DMS79 (cell line): ENCODE data around the gene PTPRCAP.
A peak's percentile ranks its signal among the peaks of the same experiment; 100 is the strongest.
"Not testable (repeated sequence)": the region's sequence is repeated elsewhere in the genome, so short reads cannot be mapped to it uniquely, and the experiment has no call there.

Experiments
- DNase-seq: peaks from one replicate; lab custom pipeline; 2025; lab: John Stamatoyannopoulos, UW

Gene PTPRCAP

GRCh38 chr11:67437082-67437808, at the start of gene PTPRCAP:
PTPRCAP (minus strand) TSS chr11:67437682; CDS start chr11:67437619, 63 bp downstream.
- DNase-seq: no peak

- no peak for DNase-seq
These were observed 49.2 kb upstream of the PTPRCAP start for GRCh38 chr11:67486481-67487195.

- not testable (repeated sequence) for DNase-seq
These were observed 48.4 kb upstream of the PTPRCAP start for GRCh38 chr11:67485873-67486361.

GRCh38 chr11:67484847-67485311, 47.4 kb upstream of the PTPRCAP start:
- no peak for DNase-seq

GRCh38 chr11:67483831-67484665, 46.6 kb upstream of the PTPRCAP start:
- DNase-seq: no peak

GRCh38 chr11:67482827-67483798, 45.6 kb upstream of the PTPRCAP start, which contains the start of gene AIP:
AIP (plus strand) TSS chr11:67483026; CDS start chr11:67483159, 133 bp downstream.
- DNase-seq: peak; percentile 95

- DNase-seq: no peak
These were observed 44.9 kb upstream of the PTPRCAP start for GRCh38 chr11:67482275-67482826.

GRCh38 chr11:67477344-67478050, 40.0 kb upstream of the PTPRCAP start:
- not testable (repeated sequence) for DNase-seq

GRCh38 chr11:67476692-67477091, 39.2 kb upstream of the PTPRCAP start:
- not testable (repeated sequence) for DNase-seq

- DNase-seq: no peak
These were observed 35.4 kb upstream of the PTPRCAP start for GRCh38 chr11:67472882-67473281.

GRCh38 chr11:67470337-67471002, 33.0 kb upstream of the PTPRCAP start:
- DNase-seq: no peak

- DNase-seq: no peak
These were observed 32.0 kb upstream of the PTPRCAP start for GRCh38 chr11:67469508-67469811.

GRCh38 chr11:67468759-67469507, 31.5 kb upstream of the PTPRCAP start, which contains the start of gene TMEM134:
TMEM134 (minus strand) TSS chr11:67469251; CDS start chr11:67469192, 59 bp downstream.
- DNase-seq: peak; percentile 79

- DNase-seq: no peak
These were observed 30.9 kb upstream of the PTPRCAP start for GRCh38 chr11:67468456-67468758.

- DNase-seq: peak; percentile 19
These were observed 30.6 kb upstream of the PTPRCAP start for GRCh38 chr11:67468056-67468455.

GRCh38 chr11:67466962-67467771, 29.7 kb upstream of the PTPRCAP start:
- DNase-seq: no peak

- no peak for DNase-seq
These were observed 28.9 kb upstream of the PTPRCAP start for GRCh38 chr11:67466367-67466766.

- not testable (repeated sequence) for DNase-seq
These were observed 28.0 kb upstream of the PTPRCAP start for GRCh38 chr11:67465530-67465929.
